Measurements from ENCODE around the gene PLXND1.
"Not testable (repeated sequence)": the region's sequence is repeated elsewhere in the genome, so short reads cannot be mapped to it uniquely, and the experiment has no call there.

The PLXND1 gene

DNA sequence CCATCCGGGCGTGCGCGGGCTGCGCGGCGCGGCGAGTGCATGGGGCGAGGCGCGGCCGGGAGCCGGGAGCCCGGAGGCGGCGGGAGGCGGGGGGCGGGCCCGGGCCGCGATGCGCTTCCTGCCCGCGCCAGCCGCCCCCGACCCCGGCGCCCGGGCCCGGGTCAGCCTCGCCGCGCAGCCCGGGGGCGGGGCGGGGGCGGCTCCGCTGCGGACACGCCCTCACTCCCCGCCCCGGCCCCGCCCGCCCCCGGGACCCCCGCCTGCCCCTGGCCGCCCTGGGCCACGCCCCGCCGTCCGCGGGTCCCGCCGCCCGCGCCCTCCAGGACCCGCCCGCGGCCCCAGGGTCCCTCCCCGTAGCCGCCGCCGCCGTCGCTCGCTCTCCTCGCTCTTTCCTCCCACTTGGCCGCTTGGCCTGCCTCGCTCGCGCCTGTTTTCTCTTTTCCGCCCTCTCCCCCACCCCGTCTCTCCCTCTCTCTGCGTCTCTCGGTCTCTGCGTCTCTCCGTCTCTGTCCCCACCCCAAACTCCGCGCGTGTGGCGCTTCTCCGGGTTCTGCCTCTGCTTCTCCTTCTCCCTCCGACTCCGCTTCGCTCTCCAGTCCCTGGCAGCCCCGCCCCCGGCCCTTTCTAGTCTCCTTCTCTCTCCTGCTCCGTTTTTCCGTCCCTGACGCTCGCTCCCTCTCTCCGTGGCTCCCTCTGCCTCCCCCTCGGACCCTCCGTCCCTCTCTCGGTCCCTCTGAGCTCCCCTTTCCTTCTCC, at the start of gene PLXND1:
TSS of gene PLXND1 (minus strand) at position 41 of the 755 bp plus-strand sequence. CDS start at position 4, 37 bp downstream.
- no peak for DNase-seq (ENCODE audit: low read depth)

DNA sequence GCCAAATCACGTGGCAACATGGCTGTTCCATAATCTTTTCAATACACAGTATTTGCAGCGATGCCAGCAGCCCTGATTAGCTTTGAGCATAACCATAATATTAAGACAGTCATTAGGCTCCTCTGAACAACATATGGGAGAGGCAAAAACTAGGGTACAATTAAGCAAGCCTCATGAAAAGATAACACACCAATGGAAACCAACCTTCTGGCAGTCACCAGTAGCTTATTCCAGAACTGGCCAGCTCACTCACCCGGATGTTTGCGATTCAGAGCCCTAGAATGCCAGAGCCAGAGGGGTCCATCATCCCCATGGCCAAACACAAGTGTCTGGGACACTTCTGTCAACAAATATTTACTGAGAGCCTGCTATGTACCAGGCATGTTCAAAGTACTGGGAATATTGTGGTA, 48.8 kb upstream of the PLXND1 start:
- DNase-seq (ENCODE audit: low read depth), result no peak

GRCh38 chr3:129654131-129654530, 47.7 kb upstream of the PLXND1 start:
- no peak for DNase-seq (ENCODE audit: low read depth)

- no peak for DNase-seq (ENCODE audit: low read depth)
Measured at GRCh38 chr3:129653019-129653418, 46.5 kb upstream of the PLXND1 start.

GRCh38 chr3:129651435-129652202, 45.1 kb upstream of the PLXND1 start:
- no peak for DNase-seq (ENCODE audit: low read depth)

DNA sequence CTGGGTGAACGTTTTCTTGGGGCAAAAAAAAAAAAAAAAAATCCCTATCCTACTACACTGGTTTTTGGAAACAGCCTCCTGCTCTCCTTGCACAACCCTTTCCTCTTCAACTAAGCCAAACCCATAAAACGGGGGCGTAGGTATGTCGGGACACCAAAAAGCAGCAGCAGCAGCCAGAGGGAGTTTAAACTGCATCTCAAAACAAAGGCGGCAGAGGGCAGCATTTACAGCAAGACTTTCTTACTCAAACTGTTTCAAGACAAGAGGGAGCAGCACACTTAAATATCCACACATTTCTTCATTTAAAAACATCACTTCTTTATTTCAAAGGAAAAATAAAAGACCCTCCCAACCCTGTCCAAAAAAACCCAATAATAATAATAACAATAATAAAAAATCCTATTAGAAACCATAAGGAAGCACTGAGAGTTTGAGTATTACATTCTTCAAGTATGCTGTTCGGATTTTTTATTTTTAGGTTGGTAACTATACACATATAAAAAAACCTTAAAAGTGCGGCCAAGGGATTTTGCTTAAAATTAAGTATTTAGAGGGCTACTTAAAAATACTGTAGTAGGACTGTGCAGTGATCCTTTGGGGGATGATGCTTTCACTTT, 43.9 kb upstream of the PLXND1 start:
- DNase-seq (ENCODE audit: low read depth), result peak; percentile 49

DNA sequence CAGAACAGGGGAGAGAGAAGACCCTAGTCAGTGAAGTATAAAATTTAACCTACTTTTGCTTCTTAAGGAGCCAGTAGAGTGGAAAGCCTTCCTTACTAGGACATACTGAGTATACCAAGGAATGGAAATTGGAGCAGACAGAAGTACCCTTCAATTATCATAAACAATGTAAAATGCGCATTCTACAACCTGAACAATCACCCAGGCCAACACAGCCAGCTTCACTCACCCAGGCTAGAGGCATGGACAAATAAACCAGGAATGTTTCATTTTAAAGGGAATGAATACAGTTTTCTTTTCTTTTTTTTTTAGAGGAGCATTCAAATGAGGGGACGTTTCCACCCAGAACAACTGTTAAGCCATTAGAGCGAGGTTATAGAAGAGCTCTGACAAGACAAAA, 41.9 kb upstream of the PLXND1 start:
- no peak for DNase-seq (ENCODE audit: low read depth)

- DNase-seq (ENCODE audit: low read depth), result no peak
Measured at GRCh38 chr3:129645286-129645685, 38.8 kb upstream of the PLXND1 start.

DNA sequence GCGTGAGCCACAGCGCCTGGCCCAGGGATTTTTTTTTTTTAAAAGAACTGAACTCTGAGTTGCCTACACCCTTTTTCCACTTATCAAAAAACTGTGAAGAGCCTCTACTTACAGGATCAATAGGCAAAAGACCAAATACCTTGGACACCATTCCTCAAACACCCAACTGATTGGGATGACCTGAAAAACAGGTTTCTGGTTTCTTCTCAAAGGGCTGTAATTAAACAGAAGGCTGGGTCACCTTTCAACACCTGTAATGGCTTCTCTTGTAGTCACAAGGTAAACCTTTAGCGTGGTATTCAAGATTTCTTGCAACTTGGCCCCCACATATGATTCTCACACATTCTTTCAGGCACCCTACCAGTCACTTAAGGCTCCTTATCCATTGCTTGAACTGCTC, 38.4 kb upstream of the PLXND1 start:
- DNase-seq (ENCODE audit: low read depth), result no peak

- not testable (repeated sequence) for DNase-seq (ENCODE audit: low read depth)
Measured at GRCh38 chr3:129641567-129642260, 35.2 kb upstream of the PLXND1 start.

DNA sequence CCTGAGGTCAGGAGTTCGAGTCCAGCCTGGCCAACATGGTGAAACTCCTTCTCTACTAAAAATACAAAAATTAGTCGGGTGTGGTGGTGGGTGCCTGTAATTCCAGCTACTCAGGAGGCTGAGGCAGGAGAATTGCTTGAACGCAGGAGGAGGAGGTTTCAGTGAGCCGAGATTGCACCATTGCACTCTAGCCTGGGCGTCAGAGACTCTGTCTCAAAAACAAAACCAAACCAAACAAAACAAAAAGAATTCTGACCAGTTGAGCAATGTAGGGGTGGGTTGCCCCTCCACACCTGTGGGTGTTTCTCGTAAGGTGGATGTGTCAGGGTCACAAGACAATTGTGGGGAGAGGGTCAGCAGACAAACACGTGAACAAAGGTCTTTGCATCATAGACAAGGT, 34.5 kb upstream of the PLXND1 start:
- not testable (repeated sequence) for DNase-seq (ENCODE audit: low read depth)

DNA sequence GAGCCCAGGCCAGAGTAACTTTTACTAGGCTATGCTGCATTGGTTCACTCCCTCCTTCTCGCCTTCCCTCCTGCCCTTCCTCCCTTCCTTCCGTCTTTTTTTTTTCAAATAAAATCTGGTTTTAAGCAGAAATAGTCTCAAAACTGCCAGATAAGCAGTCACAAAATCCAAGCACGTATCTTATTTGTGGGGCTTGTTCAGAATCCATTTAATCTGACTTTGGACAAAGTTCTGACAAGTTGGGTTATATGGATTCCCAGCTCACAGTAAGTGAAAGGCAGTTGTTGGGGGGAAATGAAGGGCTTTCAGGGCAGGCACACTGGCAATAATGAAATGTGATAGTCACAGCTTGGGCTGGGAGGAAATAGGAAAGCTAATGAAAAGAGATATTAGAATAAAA, 32.0 kb upstream of the PLXND1 start:
- no peak for DNase-seq (ENCODE audit: low read depth)

GRCh38 chr3:129636082-129636481, 29.6 kb upstream of the PLXND1 start:
- DNase-seq (ENCODE audit: low read depth), result no peak

DNA sequence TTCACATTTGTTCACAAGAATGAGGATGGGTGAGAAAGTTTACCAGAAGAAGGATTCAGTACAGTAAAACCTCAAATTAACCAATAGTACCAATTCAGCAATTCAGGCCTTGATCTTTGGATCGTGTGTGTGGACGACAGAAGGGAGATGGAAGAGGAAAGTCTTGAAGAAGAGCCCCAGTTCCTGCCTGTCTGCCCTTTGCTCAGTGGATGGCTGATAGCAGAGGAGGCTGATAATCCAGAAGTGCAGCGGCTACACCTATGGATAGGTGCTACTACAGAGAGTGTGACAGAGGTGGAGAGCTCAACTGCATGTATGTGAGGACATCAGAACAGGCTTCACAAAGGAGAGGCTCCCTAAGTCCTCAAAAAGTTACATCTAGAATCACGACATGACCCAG, 29.2 kb upstream of the PLXND1 start:
- DNase-seq (ENCODE audit: low read depth), result no peak

DNA sequence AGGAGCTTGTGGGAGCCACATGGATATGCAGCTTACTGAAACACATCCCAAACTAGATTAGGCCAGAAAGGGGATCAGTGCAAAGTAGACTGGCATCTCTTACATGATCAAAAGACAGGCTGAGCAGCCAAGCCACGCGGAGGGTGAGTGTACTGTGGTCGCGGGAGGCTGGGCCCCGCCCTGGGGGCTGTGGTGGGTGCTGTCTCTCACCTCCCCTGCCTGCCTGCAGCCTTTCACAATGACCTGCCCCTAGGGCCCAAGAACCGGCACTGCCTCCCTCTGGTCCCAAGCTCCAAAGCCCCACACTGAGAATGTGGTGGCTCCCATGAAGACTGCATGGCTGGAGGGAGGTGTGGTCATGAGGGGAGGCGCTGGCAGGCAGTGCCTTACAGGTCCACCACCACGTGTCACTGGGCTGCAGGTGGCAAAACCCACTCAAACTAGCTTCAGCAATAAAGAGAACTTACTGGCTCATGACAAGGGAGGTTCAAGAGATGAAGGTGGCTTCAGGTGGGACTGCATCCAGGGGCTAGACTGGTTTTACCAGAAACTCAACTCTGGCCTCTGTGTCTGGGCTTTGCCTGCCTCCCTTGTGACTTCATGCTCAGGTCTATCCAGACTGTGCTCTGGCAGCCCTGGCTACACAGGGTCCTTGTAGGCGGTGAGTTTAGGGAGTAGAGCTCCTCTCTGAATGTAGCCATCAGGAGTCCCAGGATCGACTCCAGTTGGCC, 27.4 kb upstream of the PLXND1 start:
- no peak for DNase-seq (ENCODE audit: low read depth)

DNA sequence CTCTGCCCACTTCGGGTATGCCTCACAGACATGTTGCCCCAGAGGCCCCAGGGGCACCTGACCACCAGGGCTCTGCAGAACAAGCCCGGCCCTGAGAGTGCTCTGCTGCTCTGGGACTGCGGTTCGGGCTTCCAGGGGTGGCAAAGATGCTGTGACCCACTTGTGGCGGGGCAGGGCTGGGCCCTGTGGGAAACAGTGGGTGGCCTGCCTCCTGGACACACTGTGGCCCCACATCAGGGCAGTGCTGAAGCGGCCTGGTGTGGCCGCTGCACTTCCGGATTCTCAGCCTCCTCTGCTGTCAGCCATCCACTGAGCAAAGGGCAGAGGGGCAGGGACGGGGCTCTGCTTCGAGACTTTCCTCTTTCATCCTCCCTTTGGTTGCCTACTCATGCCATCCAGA, 26.5 kb upstream of the PLXND1 start:
- no peak for DNase-seq (ENCODE audit: low read depth)

DNA sequence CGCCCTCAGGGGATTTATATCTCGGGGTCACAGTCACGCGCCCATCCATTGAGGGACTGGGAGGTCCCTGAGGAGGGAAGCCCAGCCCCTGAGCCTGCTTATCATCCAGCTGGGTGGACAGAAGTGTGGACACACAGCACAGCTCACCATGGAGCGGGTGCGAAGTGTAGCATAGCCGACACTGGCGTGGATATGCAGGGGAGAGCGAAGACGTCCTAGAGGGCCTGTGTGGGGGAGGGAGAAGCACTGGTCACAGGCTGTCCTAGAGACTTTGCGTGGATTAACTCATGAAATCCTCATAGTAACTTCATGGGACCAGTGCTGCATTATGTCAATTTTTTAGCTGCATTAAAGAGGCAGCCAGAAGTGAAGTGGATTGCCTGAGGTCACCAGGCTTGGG, 26.1 kb upstream of the PLXND1 start:
- no peak for DNase-seq (ENCODE audit: low read depth)

DNA sequence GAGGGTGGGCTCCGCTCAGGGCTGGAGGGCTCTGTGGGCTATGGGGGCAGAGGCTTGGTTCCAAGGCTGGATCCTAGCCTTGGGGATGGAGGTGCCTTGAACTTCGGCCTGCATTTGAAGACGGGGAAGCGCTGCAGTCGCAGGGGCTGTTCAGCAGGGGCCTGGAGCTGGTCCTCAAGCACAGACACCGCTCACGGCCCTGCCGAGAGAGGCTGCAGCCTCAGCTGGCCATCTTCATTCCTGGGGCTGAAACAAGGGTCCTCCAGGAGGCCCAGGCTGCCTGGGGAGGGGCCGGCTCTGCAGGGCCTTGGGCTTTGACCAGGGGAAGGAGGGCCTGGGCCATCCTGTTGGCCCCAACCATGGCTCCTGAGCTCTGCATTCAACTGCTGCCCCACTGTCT, 25.6 kb upstream of the PLXND1 start:
- DNase-seq (ENCODE audit: low read depth), result no peak

DNA sequence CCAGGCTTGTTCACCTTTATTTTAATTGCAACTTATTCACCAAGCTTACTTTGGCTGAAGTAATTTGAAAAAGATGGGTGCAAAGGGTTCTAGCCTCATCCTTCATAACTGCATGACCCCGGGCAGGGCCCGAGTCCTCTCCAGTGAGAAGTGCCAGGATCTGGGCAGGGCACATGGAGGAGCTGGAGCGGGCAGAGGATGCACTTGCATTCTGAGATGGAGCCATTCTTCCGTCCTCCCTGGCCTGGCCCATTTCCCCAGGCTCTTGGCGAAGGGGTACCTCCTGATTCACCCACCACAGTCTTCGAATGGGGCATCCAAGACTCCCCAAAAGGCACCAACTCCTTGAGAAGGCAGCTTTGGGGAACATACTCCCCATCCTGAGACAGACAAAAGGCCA, 22.5 kb upstream of the PLXND1 start:
- no peak for DNase-seq (ENCODE audit: low read depth)

- no peak for DNase-seq (ENCODE audit: low read depth)
Measured at GRCh38 chr3:129628169-129628522, 21.7 kb upstream of the PLXND1 start.

DNA sequence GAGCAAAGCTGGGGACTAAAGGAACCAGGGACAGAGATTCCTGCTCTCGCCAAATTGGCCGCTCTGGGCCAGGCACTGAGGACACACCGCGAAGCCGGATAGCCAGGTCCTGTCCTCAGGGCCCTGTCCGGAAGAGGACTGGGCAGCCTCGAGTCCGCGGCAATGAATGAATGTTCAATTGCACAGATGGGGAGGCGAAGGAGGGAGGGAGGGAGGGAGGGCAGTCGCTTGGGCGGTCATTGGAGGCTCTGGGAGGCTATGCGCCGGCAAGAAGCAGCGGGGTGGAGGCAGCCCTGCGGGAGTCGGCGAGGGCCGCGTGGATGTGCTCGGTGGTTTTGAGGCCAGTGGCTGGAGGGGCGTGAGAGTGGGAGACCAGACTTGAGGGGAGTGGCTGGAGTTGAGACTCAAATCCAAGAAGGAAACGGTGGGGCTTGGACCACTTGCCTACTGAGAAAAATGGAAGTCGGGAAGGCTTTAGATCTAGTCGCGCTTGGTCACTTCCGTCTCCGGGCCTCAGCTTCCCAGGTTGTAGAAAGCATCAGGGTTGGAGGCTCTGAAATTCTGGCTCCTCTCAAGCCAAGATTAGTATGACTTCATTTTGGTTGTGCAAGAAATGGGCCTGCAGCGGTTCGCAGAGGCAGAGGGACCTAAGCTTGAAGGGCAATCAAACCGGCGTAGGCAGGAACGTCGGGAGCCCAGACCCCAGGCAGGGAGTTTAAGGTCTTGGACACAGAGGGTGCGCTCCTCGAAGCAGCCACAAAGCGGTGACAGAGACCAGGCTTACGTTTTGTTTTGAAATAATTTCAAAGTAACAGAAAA, 21.1 kb upstream of the PLXND1 start:
- DNase-seq (ENCODE audit: low read depth), result peak; percentile 39

All from activated T-cell treated with anti-CD3 and anti-CD28 coated beads for 24 hours (primary cell).